Right hindlimb (tissue), 1 donor: Measurements from ENCODE around the gene PCP4L1.
"Not testable (repeated sequence)": the region's sequence is repeated elsewhere in the genome, so short reads cannot be mapped to it uniquely, and the experiment has no call there.

ENCODE experiments used
- DNase-seq: peaks from one replicate; pipeline ENCODE4 v3.0.0-alpha.2; 2018

The PCP4L1 gene

DNA sequence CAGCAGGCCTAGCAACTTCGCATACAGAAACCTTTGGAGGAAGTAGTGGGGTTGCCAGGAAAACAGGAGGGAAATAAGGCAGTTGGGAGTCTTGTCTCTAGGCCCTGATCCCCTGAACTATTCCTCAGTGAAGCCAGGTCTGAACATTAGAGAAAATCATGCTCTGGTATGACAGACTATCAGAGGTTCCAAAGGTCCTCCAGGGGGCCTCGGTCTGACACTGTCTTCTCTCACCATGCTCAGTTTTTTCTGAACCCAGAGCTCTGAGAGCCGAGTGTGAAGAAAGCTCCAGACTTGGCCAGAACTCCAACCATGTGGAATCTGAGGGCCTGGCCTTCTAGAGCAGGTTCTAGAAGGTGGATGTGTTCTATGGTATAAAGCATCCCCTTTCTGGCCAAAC is 28.6 kb upstream of the PCP4L1 start:
- no peak for DNase-seq

DNA sequence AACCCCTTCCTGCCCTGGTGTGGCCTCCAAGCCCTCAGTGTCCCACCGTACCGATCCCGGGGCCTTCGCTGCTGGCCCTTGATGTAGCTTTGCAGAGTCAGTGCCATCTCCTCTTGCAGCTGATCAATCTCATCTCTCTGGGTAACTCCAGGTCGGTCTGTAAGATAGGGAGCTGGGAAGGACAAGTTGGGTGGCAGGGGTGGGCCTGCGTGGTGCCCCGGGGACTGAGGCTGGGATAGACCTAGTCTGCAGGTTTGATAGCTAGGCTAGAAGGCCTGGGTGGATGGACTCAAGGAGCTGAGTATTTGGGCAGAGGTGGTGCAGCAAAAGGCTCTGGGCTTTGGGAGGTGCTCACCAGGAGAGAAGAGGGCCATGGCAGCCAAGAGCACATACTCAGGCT is 27.8 kb upstream of the PCP4L1 start:
- DNase-seq: no peak

DNA sequence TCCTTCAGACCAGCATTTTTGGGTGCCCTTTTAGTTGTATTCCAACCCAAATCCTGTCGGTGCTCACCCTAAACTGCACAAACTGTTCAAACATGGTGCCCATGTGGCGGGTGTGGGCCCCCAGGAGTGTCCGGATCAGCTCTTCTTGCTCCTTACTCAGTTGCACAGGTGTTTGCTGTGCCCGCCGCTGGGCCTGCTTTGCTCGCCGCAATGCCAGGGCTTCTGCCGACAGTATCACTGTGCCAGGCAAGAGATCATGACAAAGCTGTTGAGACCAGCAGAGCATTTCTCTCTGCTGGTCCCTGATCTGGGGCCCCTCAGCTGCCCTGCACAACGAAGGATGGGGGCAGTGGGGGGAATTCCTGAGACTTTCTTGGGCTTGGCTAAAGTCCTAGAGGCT is 25.4 kb upstream of the PCP4L1 start:
- no peak for DNase-seq

GRCh38 chr1:161235957-161236775 is 22.4 kb upstream of the PCP4L1 start:
- no peak for DNase-seq

- DNase-seq: no peak
These were observed 20.5 kb upstream of the PCP4L1 start, which contains the start of gene NR1I3 for GRCh38 chr1:161238039-161238473. Gene NR1I3, minus strand, starts transcription at chr1:161238203. Its CDS starts 1,638 bp downstream, at chr1:161236565.

DNA sequence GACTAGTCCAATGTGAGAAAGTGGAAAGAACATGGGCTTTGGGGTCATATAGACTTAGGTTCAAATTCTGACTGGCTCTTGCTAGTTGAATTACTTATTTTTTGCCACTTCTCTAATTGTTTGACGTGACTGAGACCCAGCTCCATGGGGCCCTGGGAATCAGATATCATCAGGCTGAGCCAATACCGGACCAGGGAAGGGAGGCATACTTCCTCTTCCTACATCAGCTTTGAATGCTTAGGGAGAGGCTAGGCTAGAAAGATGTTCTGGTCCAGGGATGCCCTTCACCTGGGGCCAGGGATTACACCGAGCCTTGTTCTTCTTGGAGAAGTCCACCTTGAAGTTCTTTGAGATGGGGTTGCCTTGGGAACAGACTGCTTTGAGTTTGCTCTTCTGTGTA is 16.9 kb upstream of the PCP4L1 start:
- DNase-seq: no peak

GRCh38 chr1:161242313-161242712 is 16.2 kb upstream of the PCP4L1 start:
- no peak for DNase-seq

DNA sequence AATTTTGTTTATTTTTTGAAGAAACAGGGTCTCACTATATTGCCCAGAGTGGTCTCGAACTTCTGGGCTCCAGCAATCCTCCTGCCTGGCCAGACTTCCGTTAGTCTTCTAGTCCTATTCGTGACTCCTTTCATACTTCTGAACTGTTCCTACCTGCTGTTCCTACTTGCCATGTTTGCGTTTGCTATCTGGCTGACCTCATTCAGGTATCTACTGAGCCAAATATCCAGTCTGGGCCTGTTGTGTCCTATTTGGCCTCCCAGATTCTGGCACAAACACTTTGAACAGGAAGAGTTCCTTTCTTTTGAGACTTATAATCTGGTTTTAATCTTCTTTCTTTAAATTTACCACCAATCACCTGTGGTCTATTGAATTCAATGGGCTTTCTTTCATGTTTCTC is 13.7 kb upstream of the PCP4L1 start:
- no peak for DNase-seq

- not testable (repeated sequence) for DNase-seq
These were observed 8.4 kb upstream of the PCP4L1 start for GRCh38 chr1:161250100-161250499.

DNA sequence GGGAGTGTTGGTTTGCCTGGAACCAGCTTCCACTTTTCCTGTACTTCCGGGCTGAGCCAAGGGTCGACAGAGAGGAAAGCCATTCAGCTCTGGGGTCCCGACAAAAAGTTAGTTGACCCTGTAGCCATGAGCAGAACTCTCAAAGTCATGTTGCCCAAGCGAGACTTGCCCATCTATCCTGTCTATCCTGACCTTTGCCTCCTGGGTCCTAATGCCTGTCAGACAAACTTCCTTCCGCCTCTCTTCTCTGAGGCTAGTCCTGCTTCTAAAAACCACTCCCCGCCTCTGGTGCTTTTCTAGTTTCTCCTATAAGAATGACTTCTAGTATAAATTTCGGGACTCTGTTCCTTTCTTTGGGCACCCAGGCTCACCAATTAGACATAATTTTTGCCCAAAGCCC is 7.7 kb upstream of the PCP4L1 start:
- DNase-seq: no peak

GRCh38 chr1:161251579-161251978 is 7.0 kb upstream of the PCP4L1 start:
- DNase-seq: no peak

DNA sequence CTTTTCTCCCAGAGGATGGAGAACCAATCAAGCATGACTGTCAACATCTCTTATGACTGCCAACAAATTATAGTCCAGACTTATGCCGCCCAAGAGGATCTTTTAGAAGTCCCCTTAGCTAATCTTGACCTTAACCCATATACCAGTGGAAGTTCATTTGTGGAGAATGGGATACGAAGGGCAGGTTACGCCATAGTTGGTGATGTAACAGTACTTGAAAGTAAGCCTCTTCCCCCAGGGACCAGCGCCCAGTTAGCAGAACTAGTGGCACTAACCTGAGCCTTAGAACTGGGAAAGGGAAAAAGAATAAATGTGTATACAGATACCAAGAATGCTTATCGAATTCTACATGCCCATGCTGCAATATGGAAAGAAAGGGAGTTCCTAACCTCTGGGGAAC is 3.2 kb upstream of the PCP4L1 start:
- DNase-seq: not testable (repeated sequence)

DNA sequence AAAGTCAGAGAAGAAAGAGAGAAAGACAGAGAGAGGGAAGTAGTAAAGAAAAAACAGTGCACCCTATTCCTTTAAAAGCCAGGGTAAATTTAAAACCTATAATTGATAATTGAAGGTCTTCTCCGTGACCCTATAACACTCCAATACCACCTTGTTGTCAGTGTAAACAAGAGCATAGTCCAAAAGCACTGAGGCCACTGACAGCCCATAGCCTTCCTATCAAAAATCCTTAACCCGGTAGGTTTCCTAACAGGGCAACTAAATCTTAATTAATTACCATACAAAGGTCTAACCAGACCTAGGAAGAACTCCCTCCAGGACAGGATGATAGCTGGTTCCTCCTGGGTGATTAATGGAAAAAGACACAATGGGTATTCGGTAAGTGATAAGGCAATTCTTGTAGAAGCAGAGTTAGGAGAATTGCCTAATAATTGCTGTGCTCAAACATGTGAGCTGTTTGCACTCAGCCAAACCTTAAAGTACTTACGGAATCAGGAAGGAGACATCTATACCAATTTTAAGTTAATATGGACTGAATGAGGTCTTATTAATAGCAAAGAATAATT is 2.5 kb upstream of the PCP4L1 start:
- not testable (repeated sequence) for DNase-seq

DNA sequence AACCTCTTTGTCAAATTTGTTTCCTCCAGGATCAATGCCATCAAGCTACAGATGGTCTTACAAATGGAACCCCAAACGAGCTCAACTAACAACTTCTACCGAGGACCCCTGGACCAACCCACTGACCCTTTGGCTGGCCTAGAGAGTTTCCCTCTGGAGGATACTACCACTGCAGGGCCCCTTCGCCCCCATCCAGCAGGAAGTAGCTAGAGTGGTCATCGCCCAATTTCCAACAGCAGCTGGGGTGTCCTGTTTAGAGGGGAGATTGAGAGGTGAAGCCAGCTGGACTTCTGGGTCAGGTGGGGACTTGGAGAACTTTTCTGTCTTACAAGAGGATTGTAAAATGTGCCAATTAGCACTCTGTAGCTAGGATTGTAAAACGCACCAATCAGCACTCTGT is 1.4 kb upstream of the PCP4L1 start:
- not testable (repeated sequence) for DNase-seq

DNA sequence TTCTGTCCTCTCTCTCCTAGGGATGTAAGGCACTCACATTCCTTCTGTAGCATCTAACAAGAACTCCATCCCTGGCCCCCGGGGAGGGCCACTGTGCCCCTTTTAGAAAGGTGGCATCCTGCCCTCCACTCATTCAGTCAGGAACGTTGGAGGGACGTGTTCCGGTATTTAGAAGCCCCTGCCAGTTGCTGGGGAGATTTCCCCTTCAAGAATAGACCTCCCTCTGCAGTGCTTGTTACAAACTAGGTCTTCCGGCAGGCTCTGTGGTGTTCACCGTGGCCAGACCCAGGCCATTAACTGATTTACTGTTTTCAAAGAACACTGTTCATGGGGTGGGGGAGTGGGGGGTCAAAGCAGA is 779 bp downstream of the PCP4L1 start:
- no peak for DNase-seq

DNA sequence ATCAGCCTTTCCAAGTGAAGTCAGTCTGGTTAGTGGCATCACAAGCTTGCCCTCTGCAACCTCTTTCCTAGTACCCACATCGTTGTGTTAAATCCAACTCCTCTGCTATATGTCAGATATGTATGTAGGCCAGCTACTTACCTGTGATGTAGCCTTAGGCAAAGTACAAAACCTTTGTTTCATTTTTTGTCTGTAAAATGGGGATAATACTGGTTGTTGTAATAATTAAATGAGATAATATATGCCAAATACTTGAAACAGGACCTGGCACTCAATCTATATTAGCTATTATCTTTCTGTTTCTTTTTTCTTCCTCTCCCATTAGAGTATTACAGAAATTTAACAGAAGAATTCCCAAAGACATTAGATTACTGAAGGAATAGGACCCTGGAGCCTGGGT is 1.2 kb downstream of the PCP4L1 start:
- DNase-seq: no peak

GRCh38 chr1:161260376-161261260 is 2.1 kb downstream of the PCP4L1 start:
- DNase-seq: no peak

DNA sequence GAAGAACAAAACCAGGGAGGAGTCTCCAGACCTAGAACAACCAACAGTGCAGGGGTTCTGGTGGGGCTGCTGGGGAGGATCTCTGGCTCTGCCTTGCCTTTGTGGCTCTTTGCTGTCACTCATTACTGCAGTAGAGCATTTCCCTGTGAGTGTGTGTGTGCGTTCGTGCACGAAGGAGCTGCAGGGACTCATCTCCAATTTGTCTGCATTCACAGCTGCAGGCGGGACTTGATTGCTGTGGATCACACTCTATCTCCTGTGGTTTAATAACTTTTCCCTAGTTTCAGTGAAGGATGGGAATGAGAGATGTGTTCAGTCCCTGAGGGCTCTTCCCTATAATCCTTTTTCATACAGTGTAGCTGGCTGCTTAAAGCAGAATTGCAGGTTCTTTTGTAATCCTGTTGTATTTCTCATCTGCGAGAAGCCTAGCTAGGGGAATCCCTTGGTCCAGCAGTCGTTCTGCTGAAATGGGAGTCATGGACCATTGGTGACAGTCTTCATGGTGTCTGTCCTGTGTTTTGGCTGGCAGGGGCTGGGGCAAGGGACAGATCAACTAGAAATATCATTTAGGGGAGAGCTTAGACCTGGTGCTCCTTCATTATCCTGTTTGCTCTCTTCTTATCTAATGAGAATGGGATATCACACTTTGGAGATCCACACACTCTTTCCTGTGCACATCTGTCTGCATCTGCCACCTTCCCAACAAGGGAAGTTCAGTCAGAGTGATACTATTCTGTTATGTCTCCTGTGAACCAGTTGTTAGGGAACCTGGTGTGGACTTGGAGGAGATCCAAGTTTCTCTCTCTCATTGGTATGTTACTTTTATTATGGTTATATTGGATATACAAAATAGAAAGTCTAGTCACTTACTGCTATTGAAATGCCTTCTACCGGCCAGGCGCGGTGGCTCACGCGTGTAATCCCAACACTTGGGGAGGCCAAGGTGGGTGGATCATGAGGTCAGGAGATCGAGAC is 3.0 kb downstream of the PCP4L1 start:
- DNase-seq: no peak

GRCh38 chr1:161265305-161265704 is 6.8 kb downstream of the PCP4L1 start:
- DNase-seq: no peak

GRCh38 chr1:161266202-161266601 is 7.7 kb downstream of the PCP4L1 start:
- DNase-seq: peak; percentile 25

- DNase-seq: no peak
These were observed 8.3 kb downstream of the PCP4L1 start for GRCh38 chr1:161266836-161267235.

GRCh38 chr1:161267321-161267720 is 8.8 kb downstream of the PCP4L1 start:
- DNase-seq: no peak
